HEK293T (cell line): ENCODE measurements around the gene TRABD2B.

Experiments
- BHLHE40 ChIP-seq: fragments of 450-650 bp; IDR thresholded peaks from 2 replicates; pipeline ENCODE4 v1.6.1; 2016; ENCODE audit warnings: mild to moderate bottlenecking, moderate library complexity, borderline replicate concordance
- FOXK2 ChIP-seq: fragments of 450-650 bp; IDR thresholded peaks from 2 replicates; pipeline ENCODE4 v1.6.1; 2016; ENCODE audit warnings: mild to moderate bottlenecking
- FOXM1 ChIP-seq: fragments of 450-650 bp; IDR thresholded peaks from 2 replicates; pipeline ENCODE4 v1.6.1; 2017; ENCODE audit warnings: mild to moderate bottlenecking, borderline replicate concordance
- HDGF ChIP-seq: fragments of 450-650 bp; IDR thresholded peaks from 2 replicates; pipeline ENCODE4 v1.6.1; 2017; ENCODE audit warnings: antibody characterized with exemption, borderline replicate concordance
- ZNF384 ChIP-seq: fragments of 450-650 bp; IDR thresholded peaks from 2 replicates; pipeline ENCODE4 v1.6.1; 2016

GRCh38 chr1:47792779-47793178 lies 204.4 kb downstream of the TRABD2B start:
- TF ChIP-seq BHLHE40 (no peak), FOXK2 (no peak), HDGF (no peak), FOXM1 (no peak), ZNF384 (no peak)
